Diencephalon (tissue), 1 donor: ENCODE data around the gene TTYH2. TPM values are rescaled to one million over a fixed set of nuclear protein-coding genes. Genes with fewer than 3 reads are reported as not detected.

Experiments
- total RNA-seq: library from RNA; depleted of rRNA; stranded (reverse); fragments of >200 nt; gene quantifications from one replicate; pipeline ENCODE4 v1.2.3, GENCODE V29; 2014

The TTYH2 gene
- total RNA-seq, result 13.8 TPM

GRCh38 chr17:74212913-74213791, at the start of gene TTYH2:
Gene TTYH2 (plus strand): TSS chr17:74213571. CDS start chr17:74213588, 17 bp downstream.

DNA sequence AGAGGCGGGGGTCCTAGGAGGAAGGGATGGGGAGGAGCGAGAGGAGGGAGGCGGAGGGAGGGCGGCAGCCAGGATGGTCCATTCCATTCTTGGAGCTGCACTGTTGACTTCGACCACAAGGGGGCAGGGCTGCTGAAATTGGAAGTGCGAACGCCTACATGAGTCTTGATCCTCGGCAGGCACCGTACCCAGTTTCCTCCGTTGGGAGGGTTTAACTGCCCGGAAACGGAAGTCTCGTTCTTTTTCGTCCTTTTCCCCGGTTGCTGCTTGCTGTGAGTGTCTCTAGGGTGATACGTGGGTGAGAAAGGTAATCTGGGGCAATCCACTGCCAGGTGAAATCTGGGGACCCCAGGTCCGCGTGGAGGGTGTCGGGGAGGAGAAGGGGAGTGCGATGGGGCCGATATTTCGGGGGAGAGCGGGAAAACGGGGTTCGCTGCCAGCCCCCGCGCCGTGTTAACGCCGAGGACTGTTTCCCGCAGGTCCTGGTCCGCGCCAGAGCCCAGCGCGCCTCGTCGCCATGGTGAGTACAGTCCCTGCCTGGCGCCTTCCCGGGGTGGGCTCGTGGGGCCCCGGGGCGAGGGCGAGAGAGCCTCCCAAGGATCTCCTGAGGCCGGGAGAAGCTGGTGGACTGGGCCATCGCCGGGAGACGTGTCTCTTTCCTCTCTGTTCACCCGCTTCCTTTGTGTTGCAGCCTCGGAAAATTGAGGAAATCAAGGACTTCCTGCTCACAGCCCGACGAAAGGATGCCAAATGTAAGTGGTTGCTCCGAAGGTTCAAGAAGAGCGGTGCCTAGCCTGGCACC, 9.7 kb upstream of the TTYH2 start, which contains the start of gene RPL38:
TSS of gene RPL38 (plus strand) at position 240 of the 802 bp plus-strand sequence. CDS start at position 518, 278 bp downstream.

DNA sequence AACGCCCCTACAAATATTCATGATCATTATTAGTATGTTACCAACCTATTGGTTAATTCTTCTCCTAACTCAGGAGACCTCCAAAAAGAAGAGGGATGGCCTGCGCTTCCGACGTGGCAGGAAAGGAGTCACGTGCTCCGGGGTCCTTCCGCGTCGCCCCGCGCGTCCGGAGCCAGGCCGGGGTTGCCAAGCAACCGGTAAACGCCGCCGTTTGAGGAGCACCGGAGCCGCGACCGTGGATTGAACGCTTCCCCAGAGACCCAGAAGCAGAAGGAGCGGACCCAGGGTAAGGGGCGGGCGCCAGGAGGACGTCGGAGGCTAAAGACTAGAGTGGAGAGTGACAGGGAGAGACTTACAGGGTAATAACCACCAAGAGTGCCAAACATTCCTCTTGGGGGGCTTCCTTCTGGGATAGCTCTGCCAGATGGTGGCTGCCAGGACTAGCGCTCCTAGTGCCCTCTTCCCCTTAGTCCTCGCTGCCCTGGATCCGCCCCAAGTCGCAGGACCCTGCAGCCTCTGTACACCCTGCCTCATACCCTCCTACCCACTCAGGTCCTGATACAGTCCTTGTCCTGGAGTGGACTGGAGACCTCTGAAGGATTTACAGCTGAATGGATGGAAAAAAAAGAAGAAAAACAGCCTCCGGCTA, 60.8 kb downstream of the TTYH2 start, which contains the start of gene DNAI2:
TSS of gene DNAI2 (plus strand) at position 175 of the 649 bp plus-strand sequence. CDS start 7,584 bp downstream, outside the sequence.

Other genes starting within 250 kb of the TTYH2 start
- 1,874 TPM for gene RPL38, start 9.9 kb upstream of the TTYH2 start, total RNA-seq
- 0.92 TPM for gene DNAI2, start 60.7 kb downstream of the TTYH2 start, total RNA-seq
- 2.3 TPM for gene KIF19, start 112.7 kb downstream of the TTYH2 start, total RNA-seq
- gene BTBD17, start 148.3 kb downstream of the TTYH2 start, total RNA-seq, result 20.8 TPM
- not detected for gene GPR142, start 153.9 kb downstream of the TTYH2 start, total RNA-seq
- gene GPRC5C, start 218.5 kb downstream of the TTYH2 start, total RNA-seq, result 9.9 TPM